ENCODE data around the gene RTP1.
"Not testable (repeated sequence)": the region's sequence is repeated elsewhere in the genome, so short reads cannot be mapped to it uniquely, and the experiment has no call there.

Gene RTP1

DNA sequence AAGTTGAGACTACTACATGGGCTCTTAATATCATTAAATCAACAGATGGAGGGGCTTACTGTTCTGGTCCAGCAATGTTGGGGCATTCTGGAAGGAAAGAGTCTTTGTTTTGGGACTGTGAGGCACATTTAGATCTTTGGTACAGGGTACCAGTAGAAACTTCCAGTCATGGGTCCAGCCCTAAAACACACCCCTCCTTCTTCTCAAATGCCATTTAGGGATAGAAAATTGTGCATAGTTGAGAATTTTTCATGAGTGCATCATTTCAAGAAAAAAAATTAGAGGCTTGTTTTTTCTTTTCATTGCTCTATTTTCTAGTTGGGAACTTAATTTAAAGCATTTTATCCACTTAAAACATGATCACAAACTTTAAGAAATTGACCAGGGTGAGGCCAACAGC, 4.1 kb upstream of the RTP1 start:
- Histone ChIP-seq H3K4me3 (ENCODE audit: low read length, poor library complexity, severe bottlenecking) (no peak overlapping the region), H3F3A (ENCODE audit: low read depth) (no peaks in the 10 kb centered on the region), H3K9ac (ENCODE audit: low read depth, low read length, poor library complexity, severe bottlenecking) (no peak overlapping the region), H3K9me3 (ENCODE audit: insufficient read depth, low read depth, low read length) (no peaks in the 10 kb centered on the region), H3K4me2 (ENCODE audit: low read depth, low read length, poor library complexity, severe bottlenecking) (no peak overlapping the region), H2AFZ (ENCODE audit: low read length) (no peak overlapping the region), H4K20me1 (ENCODE audit: insufficient read depth, low read length, poor library complexity, severe bottlenecking) (no peaks in the 10 kb centered on the region), H3K36me3 (ENCODE audit: insufficient read depth, low read length) (no peaks in the 10 kb centered on the region), H3K79me2 (ENCODE audit: insufficient read depth, low read length) (no peaks in the 10 kb centered on the region), H3K27me3 (ENCODE audit: insufficient read depth, low read length, poor library complexity, severe bottlenecking) (no peaks in the 10 kb centered on the region), H3K4me1 (ENCODE audit: insufficient read depth, low read length, poor library complexity, severe bottlenecking) (no peaks in the 10 kb centered on the region), H3K9me2 (replicated peaks; ENCODE audit: low read depth, low read length) (no peaks in the 10 kb centered on the region)
- no peak for TF ChIP-seq EZH2phosphoT487 (IDR thresholded peaks at IDR 0.05; ENCODE audit: borderline replicate concordance)
- TF ChIP-seq, protein P1, sequence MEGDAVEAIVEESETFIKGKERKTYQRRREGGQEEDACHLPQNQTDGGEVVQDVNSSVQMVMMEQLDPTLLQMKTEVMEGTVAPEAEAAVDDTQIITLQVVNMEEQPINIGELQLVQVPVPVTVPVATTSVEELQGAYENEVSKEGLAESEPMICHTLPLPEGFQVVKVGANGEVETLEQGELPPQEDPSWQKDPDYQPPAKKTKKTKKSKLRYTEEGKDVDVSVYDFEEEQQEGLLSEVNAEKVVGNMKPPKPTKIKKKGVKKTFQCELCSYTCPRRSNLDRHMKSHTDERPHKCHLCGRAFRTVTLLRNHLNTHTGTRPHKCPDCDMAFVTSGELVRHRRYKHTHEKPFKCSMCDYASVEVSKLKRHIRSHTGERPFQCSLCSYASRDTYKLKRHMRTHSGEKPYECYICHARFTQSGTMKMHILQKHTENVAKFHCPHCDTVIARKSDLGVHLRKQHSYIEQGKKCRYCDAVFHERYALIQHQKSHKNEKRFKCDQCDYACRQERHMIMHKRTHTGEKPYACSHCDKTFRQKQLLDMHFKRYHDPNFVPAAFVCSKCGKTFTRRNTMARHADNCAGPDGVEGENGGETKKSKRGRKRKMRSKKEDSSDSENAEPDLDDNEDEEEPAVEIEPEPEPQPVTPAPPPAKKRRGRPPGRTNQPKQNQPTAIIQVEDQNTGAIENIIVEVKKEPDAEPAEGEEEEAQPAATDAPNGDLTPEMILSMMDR (conservative IDR thresholded peaks at IDR 0.05; ENCODE audit: low read length), result no peak

DNA sequence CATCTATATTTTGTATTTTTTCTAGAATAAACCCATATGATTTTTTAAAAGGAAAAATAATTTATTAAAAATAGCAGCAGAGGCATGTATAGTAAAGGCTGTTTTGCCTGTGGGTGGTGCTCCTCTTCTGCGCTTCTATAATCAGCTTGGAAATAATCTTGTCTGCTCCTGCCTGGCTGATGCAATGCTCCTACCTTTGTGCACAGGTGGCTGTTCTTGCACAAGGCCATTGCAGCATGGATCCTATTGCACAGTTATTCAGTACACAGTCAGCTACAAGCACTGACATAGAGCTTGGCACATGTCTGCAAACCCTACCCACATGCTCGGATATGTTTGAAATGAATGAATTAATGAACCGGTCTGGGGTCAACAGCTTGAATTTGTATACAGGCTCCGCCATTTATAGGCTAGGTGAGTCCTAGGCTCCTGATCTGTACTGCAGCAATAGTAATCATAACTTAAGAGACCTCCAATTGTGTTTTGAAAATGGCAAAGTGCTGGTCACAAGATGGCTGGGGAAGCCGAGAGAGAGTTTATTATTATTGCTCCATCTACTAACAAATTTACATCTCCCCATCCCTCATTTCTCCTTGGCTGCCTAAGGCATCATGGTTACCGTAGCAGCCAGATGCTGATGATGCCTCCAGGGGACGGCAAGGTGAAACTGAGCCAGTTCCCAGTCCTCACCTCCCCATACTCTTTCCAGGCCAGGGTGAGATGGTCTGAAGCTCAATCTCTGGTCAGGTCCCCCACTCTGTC, 532 bp upstream of the RTP1 start:
- Histone ChIP-seq H3K4me2 (ENCODE audit: low read depth, low read length, poor library complexity, severe bottlenecking) (no peak overlapping the region), H3K9ac (ENCODE audit: low read depth, low read length, poor library complexity, severe bottlenecking) (no peak overlapping the region), H3K4me1 (ENCODE audit: insufficient read depth, low read length, poor library complexity, severe bottlenecking) (no peaks in the 10 kb centered on the region), H3K9me3 (ENCODE audit: insufficient read depth, low read depth, low read length) (no peaks in the 10 kb centered on the region), H3K27me3 (ENCODE audit: insufficient read depth, low read length, poor library complexity, severe bottlenecking) (no peaks in the 10 kb centered on the region), H3K4me3 (ENCODE audit: low read length, poor library complexity, severe bottlenecking) (no peak overlapping the region), H3K36me3 (ENCODE audit: insufficient read depth, low read length) (no peaks in the 10 kb centered on the region), H3F3A (ENCODE audit: low read depth) (no peaks in the 10 kb centered on the region), H2AFZ (ENCODE audit: low read length) (no peak overlapping the region), H3K79me2 (ENCODE audit: insufficient read depth, low read length) (no peaks in the 10 kb centered on the region), H4K20me1 (ENCODE audit: insufficient read depth, low read length, poor library complexity, severe bottlenecking) (no peaks in the 10 kb centered on the region), H3K9me2 (replicated peaks; ENCODE audit: low read depth, low read length) (no peaks in the 10 kb centered on the region)
- no peak for TF ChIP-seq EZH2phosphoT487 (IDR thresholded peaks at IDR 0.05; ENCODE audit: borderline replicate concordance)
- TF ChIP-seq, protein P1 (conservative IDR thresholded peaks at IDR 0.05; ENCODE audit: low read length), result no peak

DNA sequence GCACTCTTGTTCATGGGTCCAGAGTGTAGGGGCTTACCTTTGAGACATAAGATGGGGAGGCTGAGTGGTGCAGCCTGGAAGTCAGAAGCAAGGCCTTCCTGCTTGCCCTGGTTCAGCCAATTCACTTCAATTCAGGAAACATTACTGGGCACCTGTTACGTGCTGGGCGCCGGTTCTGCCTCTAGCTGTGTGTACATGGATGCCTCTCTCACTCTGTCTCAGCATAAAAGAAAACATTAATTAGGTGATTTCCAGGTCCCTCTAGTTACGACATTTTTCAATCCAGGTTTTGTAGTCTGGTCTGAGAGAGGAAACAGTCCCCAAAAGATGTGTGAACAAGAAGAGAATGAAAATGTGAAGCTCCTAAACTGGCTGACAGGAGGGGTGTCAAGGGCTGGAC, 1.2 kb downstream of the RTP1 start:
- H2AFZ ChIP-seq (ENCODE audit: low read length), result no peak overlapping the region
- H3K9ac ChIP-seq (ENCODE audit: low read depth, low read length, poor library complexity, severe bottlenecking), result no peak overlapping the region
- no peak for TF ChIP-seq EZH2phosphoT487 (IDR thresholded peaks at IDR 0.05; ENCODE audit: borderline replicate concordance)
- TF ChIP-seq, protein P1 (conservative IDR thresholded peaks at IDR 0.05; ENCODE audit: low read length), result no peak
- H3K4me2 ChIP-seq (ENCODE audit: low read depth, low read length, poor library complexity, severe bottlenecking), result no peak overlapping the region
- H3K79me2 ChIP-seq (ENCODE audit: insufficient read depth, low read length), result no peaks in the 10 kb centered on the region
- H3K9me3 ChIP-seq (ENCODE audit: insufficient read depth, low read depth, low read length), result no peaks in the 10 kb centered on the region
- no peaks in the 10 kb centered on the region for H3F3A ChIP-seq (ENCODE audit: low read depth)
- no peaks in the 10 kb centered on the region for H4K20me1 ChIP-seq (ENCODE audit: insufficient read depth, low read length, poor library complexity, severe bottlenecking)
- H3K36me3 ChIP-seq (ENCODE audit: insufficient read depth, low read length), result no peaks in the 10 kb centered on the region
- H3K9me2 ChIP-seq (replicated peaks; ENCODE audit: low read depth, low read length), result no peaks in the 10 kb centered on the region
- H3K27me3 ChIP-seq (ENCODE audit: insufficient read depth, low read length, poor library complexity, severe bottlenecking), result no peaks in the 10 kb centered on the region
- no peak overlapping the region for H3K4me3 ChIP-seq (ENCODE audit: low read length, poor library complexity, severe bottlenecking)
- no peaks in the 10 kb centered on the region for H3K4me1 ChIP-seq (ENCODE audit: insufficient read depth, low read length, poor library complexity, severe bottlenecking)

DNA sequence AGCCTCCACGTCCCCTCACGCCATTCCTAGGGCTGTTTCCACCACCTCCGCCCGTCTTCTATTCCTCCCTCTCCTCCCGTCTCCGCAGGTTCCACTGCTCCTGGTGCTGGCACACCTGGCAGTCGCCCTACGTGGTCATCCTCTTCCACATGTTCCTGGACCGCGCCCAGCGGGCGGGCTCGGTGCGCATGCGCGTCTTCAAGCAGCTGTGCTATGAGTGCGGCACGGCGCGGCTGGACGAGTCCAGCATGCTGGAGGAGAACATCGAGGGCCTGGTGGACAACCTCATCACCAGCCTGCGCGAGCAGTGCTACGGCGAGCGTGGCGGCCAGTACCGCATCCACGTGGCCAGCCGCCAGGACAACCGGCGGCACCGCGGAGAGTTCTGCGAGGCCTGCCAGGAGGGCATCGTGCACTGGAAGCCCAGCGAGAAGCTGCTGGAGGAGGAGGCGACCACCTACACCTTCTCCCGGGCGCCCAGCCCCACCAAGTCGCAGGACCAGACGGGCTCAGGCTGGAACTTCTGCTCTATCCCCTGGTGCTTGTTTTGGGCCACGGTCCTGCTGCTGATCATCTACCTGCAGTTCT, 2.3 kb downstream of the RTP1 start:
- not testable (repeated sequence) for H3K79me2 ChIP-seq (ENCODE audit: insufficient read depth, low read length); H3K36me3 ChIP-seq (ENCODE audit: insufficient read depth, low read length); H2AFZ ChIP-seq (ENCODE audit: low read length); H4K20me1 ChIP-seq (ENCODE audit: insufficient read depth, low read length, poor library complexity, severe bottlenecking); H3K4me3 ChIP-seq (ENCODE audit: low read length, poor library complexity, severe bottlenecking); H3K27me3 ChIP-seq (ENCODE audit: insufficient read depth, low read length, poor library complexity, severe bottlenecking); H3K9me2 ChIP-seq (replicated peaks; ENCODE audit: low read depth, low read length); H3K4me1 ChIP-seq (ENCODE audit: insufficient read depth, low read length, poor library complexity, severe bottlenecking); H3F3A ChIP-seq (ENCODE audit: low read depth); H3K9me3 ChIP-seq (ENCODE audit: insufficient read depth, low read depth, low read length); H3K4me2 ChIP-seq (ENCODE audit: low read depth, low read length, poor library complexity, severe bottlenecking); H3K9ac ChIP-seq (ENCODE audit: low read depth, low read length, poor library complexity, severe bottlenecking)
